ENCODE data around the gene SMARCAL1. TPM values are rescaled to one million over a fixed set of nuclear protein-coding genes. Genes with fewer than 3 reads are reported as not detected.
A peak's percentile ranks its signal among the peaks of the same experiment; 100 is the strongest.

The SMARCAL1 gene
- total RNA-seq, 1 experiment from 2014 or later = 25.4 TPM

GRCh38 chr2:216366777-216367471, 45.4 kb upstream of the SMARCAL1 start:
- CTCF ChIA-PET = interaction anchor here (1.3 kb wide), 1 partner anchor 18 kb away, joined by 3 read pairs; no protein-coding TSS in a partner anchor
- no peak for DNase-seq
- peaks cover 9% of the 10 kb centered on the region for H3K4me1 Mint-ChIP-seq (ENCODE audit: low read depth, unreplicated experiment)
- peaks cover 100% of the 10 kb centered on the region for H3K27me3 Mint-ChIP-seq (ENCODE audit: unreplicated experiment)
- peaks cover 7% of the 10 kb centered on the region for H3K36me3 Mint-ChIP-seq (ENCODE audit: insufficient read depth, unreplicated experiment)
- BruUV-seq (replicated peaks) = no TSS peak
- TF ChIP-seq CTCF (IDR thresholded peaks at IDR 0.05; ENCODE audit: unreplicated experiment) = no peak
- H3K9me3 Mint-ChIP-seq (ENCODE audit: low read depth, unreplicated experiment) = no peaks in the 10 kb centered on the region
- no peak overlapping the region for H3K4me3 Mint-ChIP-seq (ENCODE audit: low read depth, unreplicated experiment)
- intact Hi-C loops (cut with micrococcal nuclease; ENCODE audit: unreplicated experiment) = no loop called here
- H3K27ac Mint-ChIP-seq (ENCODE audit: unreplicated experiment) = no peak overlapping the region

GRCh38 chr2:216369821-216370220, 42.5 kb upstream of the SMARCAL1 start:
- DNase-seq = no peak
- H3K27ac Mint-ChIP-seq (ENCODE audit: unreplicated experiment) = no peak overlapping the region
- intact Hi-C loops (cut with micrococcal nuclease; ENCODE audit: unreplicated experiment) = no loop called here
- CTCF ChIA-PET = no interaction called here
- H3K4me3 Mint-ChIP-seq (ENCODE audit: low read depth, unreplicated experiment) = no peak overlapping the region
- TF ChIP-seq CTCF (IDR thresholded peaks at IDR 0.05; ENCODE audit: unreplicated experiment) = no peak
- H3K36me3 Mint-ChIP-seq (ENCODE audit: insufficient read depth, unreplicated experiment) = peaks cover 17% of the 10 kb centered on the region
- H3K27me3 Mint-ChIP-seq (ENCODE audit: unreplicated experiment) = peaks cover 82% of the 10 kb centered on the region
- peaks cover 33% of the 10 kb centered on the region for H3K4me1 Mint-ChIP-seq (ENCODE audit: low read depth, unreplicated experiment)
- H3K9me3 Mint-ChIP-seq (ENCODE audit: low read depth, unreplicated experiment) = no peaks in the 10 kb centered on the region
- no TSS peak for BruUV-seq (replicated peaks)

- Mint-ChIP-seq H3K27ac (ENCODE audit: unreplicated experiment) (no peak overlapping the region), H3K4me3 (ENCODE audit: low read depth, unreplicated experiment) (peak overlapping the region; percentile 44), H3K27me3 (ENCODE audit: unreplicated experiment) (peaks cover 69% of the 10 kb centered on the region), H3K36me3 (ENCODE audit: insufficient read depth, unreplicated experiment) (peaks cover 17% of the 10 kb centered on the region), H3K9me3 (ENCODE audit: low read depth, unreplicated experiment) (no peaks in the 10 kb centered on the region), H3K4me1 (ENCODE audit: low read depth, unreplicated experiment) (peaks cover 33% of the 10 kb centered on the region)
- DNase-seq = no peak
- intact Hi-C loops (cut with micrococcal nuclease; ENCODE audit: unreplicated experiment) = no loop called here
- no TSS peak for BruUV-seq (replicated peaks)
- CTCF ChIA-PET = no interaction called here
- no peak for TF ChIP-seq CTCF (IDR thresholded peaks at IDR 0.05; ENCODE audit: unreplicated experiment)
Measured at GRCh38 chr2:216370961-216371712, 41.1 kb upstream of the SMARCAL1 start.

- Mint-ChIP-seq H3K9me3 (ENCODE audit: low read depth, unreplicated experiment) (no peaks in the 10 kb centered on the region), H3K27ac (ENCODE audit: unreplicated experiment) (peak within 1 kb of the TSS; percentile 31), H3K4me3 (ENCODE audit: low read depth, unreplicated experiment) (peak within 1 kb of the TSS; percentile 68), H3K36me3 (ENCODE audit: insufficient read depth, unreplicated experiment) (peaks cover 17% of the 10 kb centered on the region), H3K27me3 (ENCODE audit: unreplicated experiment) (peaks cover 64% of the 10 kb centered on the region), H3K4me1 (ENCODE audit: low read depth, unreplicated experiment) (peaks cover 33% of the 10 kb centered on the region)
- DNase-seq = peak; percentile 81
- intact Hi-C loops (cut with micrococcal nuclease; ENCODE audit: unreplicated experiment) = no loop called here
- CTCF ChIA-PET = interaction anchor here (0.7 kb wide), 1 partner anchor 64 kb away, joined by 4 read pairs; no protein-coding TSS in a partner anchor
- no TSS peak for BruUV-seq (replicated peaks)
- no peak for TF ChIP-seq CTCF (IDR thresholded peaks at IDR 0.05; ENCODE audit: unreplicated experiment)
Measured at GRCh38 chr2:216371721-216372702, 40.3 kb upstream of the SMARCAL1 start, which contains the start of gene MARCHF4. Gene MARCHF4, minus strand, starts transcription at chr2:216372483. Its CDS starts 2,223 bp downstream, at chr2:216370260.

All from Calu3 (cell line).